Measurements from ENCODE around the gene NPLOC4.

- no peak for TF ChIP-seq CTCF (conservative IDR thresholded peaks at IDR 0.05 in 1 of 2, IDR thresholded peaks at IDR 0.05 in 1 of 2; ENCODE audit: low read depth in 1 of 2, low read length in 2 of 2)
- TF ChIP-seq EZH2 (IDR thresholded peaks at IDR 0.05; ENCODE audit: low read length, missing control alignments), result no peak
These were observed 32.9 kb downstream of the NPLOC4 start for GRCh38 chr17:81603846-81604610.

All from fibroblast of lung (primary cell).